ENCODE results near the gene PTMA.

PTMA gene

GRCh38 chr2:231752061-231752460 is 43.7 kb downstream of the PTMA start:
- H3K4me3 ChIP-seq (ENCODE audit: low read depth, low read length): no peak overlapping the region
- TF ChIP-seq CTCF (IDR thresholded peaks at IDR 0.05; ENCODE audit: borderline replicate concordance, insufficient read depth, low read depth, low read length): no peak

GRCh38 chr2:231761735-231762134 is 53.4 kb downstream of the PTMA start:
- no peak overlapping the region for H3K4me3 ChIP-seq (ENCODE audit: low read depth, low read length)
- TF ChIP-seq CTCF (IDR thresholded peaks at IDR 0.05; ENCODE audit: borderline replicate concordance, insufficient read depth, low read depth, low read length): no peak
